ENCODE measurements around the gene ZNF768.
"Not testable (repeated sequence)": the region's sequence is repeated elsewhere in the genome, so short reads cannot be mapped to it uniquely, and the experiment has no call there.

Gene ZNF768

DNA sequence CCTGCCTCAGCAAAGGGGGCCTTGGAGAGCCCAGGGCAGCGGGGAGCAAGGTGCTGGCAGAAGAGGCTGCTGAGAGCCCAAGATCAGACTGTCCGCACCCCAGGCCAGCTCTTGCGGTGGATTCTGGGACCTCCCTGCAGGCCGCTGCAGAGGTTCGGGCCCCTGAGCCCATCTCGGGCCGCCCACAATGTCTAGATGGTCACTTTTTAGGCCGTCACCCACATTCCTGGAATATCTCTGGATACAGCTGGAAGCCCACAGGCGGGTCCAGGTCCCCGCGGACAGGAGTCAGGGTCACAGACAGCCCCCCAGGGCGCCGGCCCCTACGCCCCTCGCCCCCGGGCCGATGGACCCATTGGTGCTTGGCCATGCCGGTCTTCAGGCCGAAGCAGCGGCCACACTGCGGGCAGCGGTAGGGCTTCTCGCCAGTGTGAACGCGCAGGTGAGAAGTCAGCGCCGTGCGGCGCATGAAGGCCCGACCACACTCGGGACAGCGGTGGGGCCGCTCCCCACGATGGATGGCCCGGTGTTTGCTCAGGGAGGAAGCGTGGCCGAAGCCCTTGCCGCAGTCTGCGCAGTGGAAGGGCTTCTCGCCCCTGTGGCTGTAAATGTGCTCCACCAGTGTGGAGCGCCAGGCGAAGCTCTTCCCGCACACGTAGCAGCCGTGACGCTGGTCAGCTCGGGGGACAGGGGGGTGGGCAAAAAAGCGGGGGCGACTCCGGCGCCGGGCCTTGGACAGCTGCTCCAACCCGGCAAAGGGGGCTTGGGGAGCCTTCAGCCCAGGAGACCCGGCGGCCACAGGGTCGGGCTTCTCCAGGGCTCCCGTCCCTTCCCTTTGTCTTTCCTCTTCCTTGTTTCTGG lies 6.1 kb upstream of the ZNF768 start:
- Mint-ChIP-seq H3K4me3 (peak overlapping the region; percentile 9), H3K27ac (peak overlapping the region; percentile 90), H3K36me3 (ENCODE audit: low read depth) (peaks cover 52% of the 10 kb centered on the region), H3K27me3 (no peaks in the 10 kb centered on the region), H3K9me3 (no peaks in the 10 kb centered on the region), H3K4me1 (ENCODE audit: low read depth) (peaks cover 71% of the 10 kb centered on the region)
- intact Hi-C loops (cut with micrococcal nuclease) = no loop called here

DNA sequence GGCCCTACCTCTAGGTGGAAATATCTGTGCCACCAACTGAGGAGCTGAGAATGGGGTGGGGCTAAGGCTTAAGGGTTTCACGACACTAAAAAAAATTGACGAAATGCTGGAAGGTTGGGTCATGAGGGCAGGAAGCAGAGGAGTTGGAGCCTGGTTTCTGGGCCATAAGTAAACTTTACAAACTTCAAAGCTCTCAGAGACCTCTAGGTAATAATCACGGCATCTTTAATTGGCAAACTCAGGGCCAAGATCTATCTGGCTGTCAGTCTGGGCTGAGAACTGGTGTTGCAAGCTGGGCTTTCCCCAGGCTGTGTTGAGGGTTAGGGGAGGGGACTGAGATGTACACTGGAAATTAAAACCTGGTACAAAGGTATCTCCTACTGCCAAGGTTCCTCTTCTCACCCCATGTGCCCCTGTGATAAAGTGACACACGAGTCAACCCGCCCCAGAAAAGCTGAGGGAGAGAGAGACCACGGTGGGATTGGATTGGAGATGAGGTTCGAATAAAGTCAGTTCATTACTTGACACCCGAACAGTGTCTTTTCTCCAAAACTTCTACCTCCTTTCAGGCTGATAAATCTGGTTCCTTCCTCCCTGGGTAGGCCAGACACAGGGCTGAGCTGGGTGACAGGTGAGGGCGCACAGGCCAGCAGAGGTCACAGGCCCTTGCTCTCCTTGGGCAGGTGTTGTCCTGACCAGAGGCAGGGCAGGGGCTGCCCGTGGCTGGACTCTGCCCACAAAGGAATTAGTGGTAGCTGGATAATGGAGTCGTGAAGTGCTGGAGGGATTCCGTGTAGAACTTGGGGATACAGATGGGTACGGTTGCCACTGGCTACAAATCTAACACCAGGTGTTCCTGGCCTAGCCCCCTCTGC lies 4.0 kb upstream of the ZNF768 start:
- intact Hi-C loops (cut with micrococcal nuclease) = no loop called here
- H3K4me3 Mint-ChIP-seq = no peak overlapping the region

DNA sequence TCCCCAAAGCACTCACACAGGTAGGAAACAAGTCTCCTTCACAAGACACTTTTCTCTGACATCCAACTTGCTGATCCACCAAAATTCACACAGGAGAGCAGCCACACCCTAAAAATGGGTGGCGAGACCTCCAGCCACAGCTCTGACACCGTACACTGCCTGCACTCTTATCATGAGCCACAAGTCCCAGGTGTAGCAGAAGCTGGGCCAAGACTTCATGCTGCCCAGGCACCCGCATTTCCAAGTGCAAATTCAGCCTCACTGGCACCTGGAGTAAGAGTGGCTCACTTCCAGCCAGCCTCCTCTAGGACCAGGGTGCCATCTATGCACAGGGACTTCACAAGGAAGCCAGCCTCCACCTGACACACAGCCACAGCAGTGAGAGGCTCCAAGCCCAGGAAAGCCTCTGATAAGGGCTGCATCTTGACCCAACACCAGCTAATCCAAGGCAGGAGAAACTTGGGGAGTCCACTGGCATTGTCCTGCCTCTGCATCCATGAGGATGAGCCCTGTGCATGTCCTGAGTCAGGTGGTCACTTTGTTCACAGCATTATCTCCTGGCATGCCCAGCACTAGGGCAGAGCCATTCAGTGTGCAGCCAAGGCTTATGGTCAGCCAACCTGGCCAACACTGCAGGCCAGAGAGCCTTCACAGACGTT lies 2.6 kb upstream of the ZNF768 start:
- Mint-ChIP-seq H3K27me3 (no peaks in the 10 kb centered on the region), H3K9me3 (no peaks in the 10 kb centered on the region), H3K27ac (peak overlapping the region; percentile 99), H3K4me3 (no peak overlapping the region), H3K4me1 (ENCODE audit: low read depth) (peaks cover 70% of the 10 kb centered on the region), H3K36me3 (ENCODE audit: low read depth) (peaks cover 53% of the 10 kb centered on the region)
- intact Hi-C loops (cut with micrococcal nuclease) = loop anchor here (5.0 kb wide), 1 partner anchor 43 kb away; the partner anchor contains the start of gene ZNF688

More for the DNA sequence above, 4.0 kb upstream of the ZNF768 start:
- peak overlapping the region; percentile 99 for H3K27ac Mint-ChIP-seq
- peaks cover 51% of the 10 kb centered on the region for H3K36me3 Mint-ChIP-seq (ENCODE audit: low read depth)
- no peaks in the 10 kb centered on the region for H3K9me3 Mint-ChIP-seq
- no peaks in the 10 kb centered on the region for H3K27me3 Mint-ChIP-seq
- H3K4me1 Mint-ChIP-seq (ENCODE audit: low read depth) = peaks cover 61% of the 10 kb centered on the region

DNA sequence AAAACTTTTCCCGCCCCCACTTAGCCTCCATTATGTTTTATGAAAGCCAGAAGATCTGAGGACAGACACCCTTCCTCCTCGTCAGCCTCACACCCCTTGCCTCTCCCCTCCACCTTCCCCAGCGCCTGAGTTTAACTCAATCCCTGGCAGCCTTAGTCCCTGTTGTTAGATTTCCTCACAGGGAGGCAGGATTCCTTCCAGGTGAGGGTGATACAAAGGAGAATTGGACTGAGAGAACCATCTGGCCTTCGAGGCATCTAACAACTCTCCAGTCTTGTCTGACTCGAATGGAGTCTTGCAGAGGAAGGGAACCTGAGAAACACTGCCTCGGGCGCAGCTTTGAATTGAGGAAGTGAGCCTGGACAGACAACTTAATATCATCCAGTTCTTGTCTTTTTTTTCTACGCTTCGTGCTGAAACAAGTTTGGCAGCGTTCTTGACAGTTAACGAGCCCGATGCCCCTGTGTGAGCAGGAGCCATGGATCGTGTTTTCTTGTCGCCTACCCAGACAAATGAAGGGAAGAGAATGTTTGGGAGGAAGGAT lies 1.3 kb upstream of the ZNF768 start:
- intact Hi-C loops (cut with micrococcal nuclease) = loop anchor here (2.0 to 5.0 kb wide), 3 partner anchors 45 to 173 kb away; partner anchors contain the start of genes CD2BP2 and ZNF688
- peaks cover 48% of the 10 kb centered on the region for H3K36me3 Mint-ChIP-seq (ENCODE audit: low read depth)
- H3K9me3 Mint-ChIP-seq = no peaks in the 10 kb centered on the region
- H3K27ac Mint-ChIP-seq = peak overlapping the region; percentile 99
- H3K4me1 Mint-ChIP-seq (ENCODE audit: low read depth) = peaks cover 67% of the 10 kb centered on the region
- H3K27me3 Mint-ChIP-seq = no peaks in the 10 kb centered on the region
- H3K4me3 Mint-ChIP-seq = peak overlapping the region; percentile 76

DNA sequence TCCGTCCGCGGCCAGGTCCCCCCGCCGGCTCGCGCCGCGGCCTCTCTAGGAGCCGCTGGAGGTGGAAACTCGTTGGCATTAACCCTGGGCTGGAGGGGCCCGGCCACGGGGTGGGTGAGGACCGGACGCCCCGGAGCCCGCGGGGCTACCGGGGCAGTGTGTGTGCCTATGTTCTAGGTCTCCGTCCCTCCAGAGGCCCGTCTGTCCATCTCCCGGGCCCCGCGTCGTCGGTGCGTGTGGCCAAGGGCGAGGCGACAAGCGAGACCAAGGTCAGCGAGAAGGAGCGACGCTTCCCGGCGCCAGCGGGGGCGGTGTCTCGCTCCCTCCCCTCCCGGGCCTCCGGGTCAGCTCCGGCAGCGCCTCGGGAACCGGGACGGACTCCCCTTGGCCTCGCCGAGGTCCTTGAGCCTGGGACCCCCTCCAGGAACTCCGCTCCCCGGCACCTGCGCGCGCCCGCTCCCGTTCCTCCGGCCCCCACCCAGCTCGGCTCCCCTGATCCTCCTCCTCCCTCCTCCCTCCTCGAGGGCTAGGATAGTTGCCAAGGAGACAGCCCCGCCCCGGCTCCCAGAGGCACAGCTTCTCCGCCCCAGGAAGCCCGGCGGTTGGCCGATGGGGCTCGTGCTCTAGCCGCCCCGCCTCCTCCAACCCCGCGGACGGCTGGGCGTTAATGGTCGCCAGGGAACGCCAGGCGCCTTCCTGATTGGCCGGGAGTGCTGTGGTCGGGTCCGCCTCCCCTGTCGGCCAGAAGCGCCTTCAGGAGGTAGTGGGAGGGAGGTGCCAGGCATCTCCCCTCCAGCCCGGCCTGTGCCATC lies 663 bp upstream of the ZNF768 start:
- Mint-ChIP-seq H3K36me3 (ENCODE audit: low read depth) (peaks cover 47% of the 10 kb centered on the region), H3K27ac (peak overlapping the region; percentile 99), H3K4me3 (peak overlapping the region; percentile 76), H3K9me3 (no peaks in the 10 kb centered on the region), H3K27me3 (no peaks in the 10 kb centered on the region), H3K4me1 (ENCODE audit: low read depth) (peaks cover 67% of the 10 kb centered on the region)
- intact Hi-C loops (cut with micrococcal nuclease) = loop anchor here (1.0 to 5.0 kb wide), 4 partner anchors 45 to 172 kb away; partner anchors contain the start of genes CD2BP2, ZNF688 and ZNF785

DNA sequence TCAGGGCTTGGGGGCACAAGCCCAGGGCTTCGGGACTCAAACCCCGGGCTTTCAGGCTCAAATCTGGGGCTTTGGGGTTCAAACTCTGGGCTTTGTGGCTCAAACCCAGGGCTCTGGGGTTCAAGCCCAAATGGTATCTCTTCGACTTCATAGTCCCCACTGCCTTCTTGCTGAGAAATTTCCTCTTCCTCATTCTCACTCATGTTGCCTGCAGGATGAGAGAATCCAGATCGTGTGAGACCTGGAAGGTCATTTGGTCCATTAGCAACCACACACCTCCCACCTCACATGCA lies 576 bp downstream of the ZNF768 start:
- H3K27ac Mint-ChIP-seq = peak overlapping the region; percentile 99
- H3K36me3 Mint-ChIP-seq (ENCODE audit: low read depth) = peaks cover 46% of the 10 kb centered on the region
- intact Hi-C loops (cut with micrococcal nuclease) = loop anchor here (1.0 to 5.0 kb wide), 4 partner anchors 47 to 171 kb away; partner anchors contain the start of genes CD2BP2, ZNF688 and ZNF785
- no peaks in the 10 kb centered on the region for H3K9me3 Mint-ChIP-seq
- H3K4me1 Mint-ChIP-seq (ENCODE audit: low read depth) = peaks cover 60% of the 10 kb centered on the region
- H3K27me3 Mint-ChIP-seq = no peaks in the 10 kb centered on the region
- peak overlapping the region; percentile 93 for H3K4me3 Mint-ChIP-seq

DNA sequence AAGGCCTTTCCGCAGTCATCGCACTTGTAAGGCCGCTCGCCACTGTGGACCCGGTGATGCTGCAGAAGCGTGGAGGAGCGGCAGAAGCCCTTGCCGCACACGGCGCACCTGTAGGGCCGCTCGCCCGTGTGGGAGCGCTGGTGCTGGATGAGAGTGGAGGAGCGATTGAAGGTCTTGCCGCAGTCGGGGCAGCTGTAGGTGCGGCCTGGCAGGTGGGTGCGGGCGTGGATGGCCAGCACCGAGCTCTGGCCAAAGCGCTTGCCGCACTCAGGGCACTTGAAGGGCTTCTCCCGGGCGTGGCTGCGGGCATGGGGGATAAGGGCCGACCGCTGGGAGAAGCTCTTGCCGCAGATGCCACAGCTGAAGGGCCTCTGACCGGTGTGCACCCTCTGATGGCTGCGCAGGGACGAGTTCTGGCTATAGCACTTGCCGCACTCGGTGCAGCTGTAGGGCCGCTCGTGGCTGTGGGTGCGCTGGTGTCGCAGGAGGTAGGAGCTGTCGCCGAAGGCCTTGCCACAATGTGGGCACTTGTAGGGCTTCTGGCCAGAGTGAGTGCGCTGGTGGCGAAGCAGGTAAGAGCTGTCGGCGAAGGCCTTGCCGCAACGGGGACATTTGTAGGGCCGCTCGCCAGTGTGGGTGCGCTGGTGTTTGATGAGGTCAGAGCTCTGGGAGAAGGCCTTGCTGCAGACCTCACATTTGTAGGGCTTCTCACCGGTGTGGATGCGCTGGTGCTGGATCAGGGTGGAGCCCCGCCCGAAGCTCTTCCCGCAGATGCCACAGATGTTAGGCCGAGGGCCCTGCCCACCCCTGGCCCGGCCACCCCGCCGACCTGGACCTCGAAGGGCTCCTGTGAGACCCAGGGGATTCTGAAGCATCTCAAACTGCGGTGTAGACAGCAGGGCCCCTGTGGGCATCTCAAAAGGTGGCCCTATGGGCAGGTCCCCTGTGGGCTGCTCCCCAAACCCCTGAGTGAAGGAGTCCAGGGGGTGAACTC lies 1.5 kb downstream of the ZNF768 start:
- H3K4me1 Mint-ChIP-seq (ENCODE audit: low read depth) = peaks cover 51% of the 10 kb centered on the region
- H3K27ac Mint-ChIP-seq = no peak overlapping the region
- peaks cover 49% of the 10 kb centered on the region for H3K36me3 Mint-ChIP-seq (ENCODE audit: low read depth)
- no peaks in the 10 kb centered on the region for H3K9me3 Mint-ChIP-seq
- no peak overlapping the region for H3K4me3 Mint-ChIP-seq
- no peaks in the 10 kb centered on the region for H3K27me3 Mint-ChIP-seq
- intact Hi-C loops (cut with micrococcal nuclease) = loop anchor here (5.0 kb wide), 1 partner anchor 47 kb away; the partner anchor contains the start of gene ZNF688

DNA sequence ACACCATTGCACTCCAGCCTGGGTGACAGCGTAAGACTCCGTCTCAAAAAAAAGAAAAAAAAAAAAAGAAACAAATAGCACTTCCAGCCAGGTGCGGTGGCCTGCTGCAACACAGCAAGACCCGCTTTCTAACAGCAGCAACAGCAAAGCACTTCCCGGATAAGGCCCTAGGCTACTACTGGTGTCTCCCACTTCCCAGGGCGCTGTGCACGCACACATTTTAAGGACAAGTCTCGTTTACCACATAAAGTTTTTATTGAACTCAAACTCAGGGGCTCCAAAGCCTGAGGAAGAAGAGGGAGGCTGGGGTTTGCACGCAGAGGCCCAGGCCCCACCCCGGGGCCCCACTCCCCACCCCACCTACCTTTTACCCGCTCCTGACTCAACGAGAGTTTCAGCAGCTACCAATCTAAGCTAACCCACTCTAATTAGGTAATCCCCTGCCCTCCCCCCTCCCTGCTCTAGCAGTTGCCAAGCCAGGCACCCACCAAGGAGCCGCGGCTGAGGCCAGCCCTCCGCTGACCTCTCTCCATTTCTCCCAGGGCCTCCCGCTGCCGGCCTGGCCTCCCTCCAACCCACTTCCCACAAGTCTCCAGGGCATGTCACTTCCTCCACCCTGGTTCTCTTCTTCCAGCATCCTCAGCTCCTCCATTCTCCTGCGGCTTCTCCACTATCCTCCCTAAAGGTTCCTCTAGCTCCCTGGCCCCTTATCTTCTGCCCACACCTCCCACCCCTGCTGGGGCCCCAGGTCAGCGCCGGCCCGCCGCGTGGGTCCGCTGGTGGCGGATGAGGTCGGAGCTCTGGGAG lies 2.4 kb downstream of the ZNF768 start:
- no peak overlapping the region for H3K4me3 Mint-ChIP-seq
- intact Hi-C loops (cut with micrococcal nuclease) = no loop called here
- no peak overlapping the region for H3K27ac Mint-ChIP-seq
- no peaks in the 10 kb centered on the region for H3K9me3 Mint-ChIP-seq
- peaks cover 42% of the 10 kb centered on the region for H3K4me1 Mint-ChIP-seq (ENCODE audit: low read depth)
- H3K27me3 Mint-ChIP-seq = no peaks in the 10 kb centered on the region
- peaks cover 58% of the 10 kb centered on the region for H3K36me3 Mint-ChIP-seq (ENCODE audit: low read depth)

DNA sequence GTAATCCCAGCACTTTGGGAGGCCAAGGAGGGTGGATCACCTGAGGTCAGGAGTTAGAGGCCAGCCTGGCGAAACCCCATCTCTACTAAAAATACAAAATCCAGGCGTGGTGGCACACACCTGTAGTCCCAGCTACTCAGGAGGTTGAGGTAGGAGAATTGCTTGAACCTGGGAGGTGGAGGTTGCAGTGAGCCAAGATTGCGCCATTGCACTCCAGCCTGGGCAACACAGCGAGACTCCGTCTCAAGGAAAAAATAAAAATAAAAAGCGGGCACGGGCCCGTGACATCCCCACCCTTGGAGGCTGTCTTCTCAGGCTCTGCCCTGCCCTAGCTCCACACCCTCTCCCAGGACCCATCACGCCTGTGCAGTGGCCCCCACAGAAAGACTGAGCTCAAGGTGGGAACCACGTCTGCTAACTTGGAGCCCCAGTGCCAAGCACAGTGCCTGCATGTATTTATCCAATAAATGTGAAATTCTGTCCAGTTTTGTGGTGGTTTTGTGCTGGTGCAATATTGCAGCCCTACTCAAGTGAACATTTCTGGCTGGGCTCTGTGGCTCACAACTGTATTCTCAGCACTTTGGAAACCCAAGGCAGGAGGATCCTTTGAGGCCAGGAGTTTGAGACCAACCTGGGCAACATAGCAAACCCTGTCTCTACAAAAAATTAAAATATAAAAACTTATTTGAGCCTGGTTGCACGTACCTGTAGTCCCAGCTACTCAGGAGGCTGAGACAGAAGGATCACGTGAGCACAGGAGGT lies 3.5 kb downstream of the ZNF768 start:
- H3K4me3 Mint-ChIP-seq; H3K9me3 Mint-ChIP-seq; H3K27ac Mint-ChIP-seq; H3K27me3 Mint-ChIP-seq; intact Hi-C loops (cut with micrococcal nuclease): not testable (repeated sequence)
- H3K4me1 Mint-ChIP-seq (ENCODE audit: low read depth) = peaks cover 31% of the 10 kb centered on the region
- H3K36me3 Mint-ChIP-seq (ENCODE audit: low read depth) = peaks cover 69% of the 10 kb centered on the region

DNA sequence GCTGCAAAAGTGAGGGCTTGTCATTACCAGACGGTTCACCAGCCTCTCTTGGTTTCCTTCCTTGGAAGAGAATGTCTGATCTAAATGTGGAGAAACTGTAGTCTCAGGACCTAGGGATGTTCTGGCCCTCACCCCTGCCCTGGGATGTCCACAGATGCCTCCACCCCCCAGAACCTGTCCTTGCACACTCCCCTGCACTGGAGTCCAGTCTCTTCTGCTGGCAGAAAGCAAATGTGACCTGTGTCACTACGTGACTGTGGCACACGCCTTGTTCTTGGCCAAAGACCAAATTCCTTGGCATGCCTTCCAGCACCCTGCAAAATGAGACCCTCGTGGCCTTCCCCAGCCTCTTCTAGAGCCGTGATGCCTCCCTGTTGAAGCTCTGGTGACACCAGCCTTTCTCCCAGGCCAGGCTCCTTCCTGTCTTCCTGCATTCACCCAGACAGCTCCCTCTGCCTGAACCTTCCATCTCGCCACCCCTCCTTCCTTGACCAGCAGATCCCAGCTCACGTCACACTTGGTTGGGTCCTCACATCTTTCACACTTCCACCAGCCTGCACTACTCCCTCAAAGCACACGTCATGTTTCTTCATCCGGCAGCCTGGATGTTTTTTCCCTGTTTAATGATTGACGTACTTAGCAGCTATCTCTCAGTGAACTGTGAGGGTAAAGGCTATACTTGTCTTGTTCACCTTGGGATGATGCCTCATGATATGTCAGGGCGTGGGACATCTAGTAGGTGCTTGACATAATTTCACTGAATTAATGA lies 4.3 kb downstream of the ZNF768 start:
- Mint-ChIP-seq H3K27ac (peak overlapping the region; percentile 1), H3K4me3 (no peak overlapping the region), H3K9me3 (no peaks in the 10 kb centered on the region), H3K4me1 (ENCODE audit: low read depth) (peaks cover 24% of the 10 kb centered on the region), H3K27me3 (no peaks in the 10 kb centered on the region), H3K36me3 (ENCODE audit: low read depth) (peaks cover 77% of the 10 kb centered on the region)
- intact Hi-C loops (cut with micrococcal nuclease) = no loop called here
